H1 (cell line): ENCODE data around the gene HEBP2. TPM values are rescaled to one million over a fixed set of nuclear protein-coding genes. Genes with fewer than 3 reads are reported as not detected.
A peak's percentile ranks its signal among the peaks of the same experiment; 100 is the strongest.

Experiments
- CTCF ChIA-PET: fragments of 300-600 bp; sonication (Branson Sonifier 250); formaldehyde crosslinking; loops from one replicate; lab custom pipeline; 2021; ENCODE audit not compliant: partially characterized antibody; lab: Charles Lee
- POLR2A ChIA-PET: fragments of 300-600 bp; sonication (Branson Sonifier 250); formaldehyde crosslinking; loops from one replicate; lab custom pipeline; 2021; ENCODE audit warnings: inconsistent platforms; ENCODE audit not compliant: partially characterized antibody; lab: Charles Lee
- DNase-seq, 2 experiments: peaks; one replicate each; pipeline versions ENCODE4 v3.0.0 to v3.0.0-alpha.2; 2010 to 2022; ENCODE audit warnings: low spot score in 2 of 2, low read depth in 1 of 2, mixed read lengths in 1 of 2
- FAIRE-seq: peaks from 2 replicates; lab custom pipeline; 2011; peaks lifted over from hg19 to GRCh38; lab: Jason Lieb, UNC
- H2AFZ ChIP-seq: 2 replicates; pipeline ENCODE4 v1.8.1; 2012; ENCODE audit warnings: low read length, inconsistent platforms
- H2AK5ac ChIP-seq: 2 replicates; pipeline ENCODE4 v1.6.1; 2013; ENCODE audit warnings: low read depth, low read length
- H2BK120ac ChIP-seq: replicated peaks from 2 replicates; pipeline ENCODE3; 2013; ENCODE audit warnings: low read depth, low read length, inconsistent platforms
- H2BK12ac ChIP-seq: 2 replicates; pipeline ENCODE4 v1.6.1; 2013; ENCODE audit warnings: low read depth, low read length
- H2BK15ac ChIP-seq: 2 replicates; pipeline ENCODE4 v1.6.1; 2013; ENCODE audit warnings: low read length
- H2BK20ac ChIP-seq: 2 replicates; pipeline ENCODE4 v1.6.1; 2013; ENCODE audit warnings: low read length
- H2BK5ac ChIP-seq: 2 replicates; pipeline ENCODE4 v1.6.1; 2013; ENCODE audit warnings: low read depth, low read length
- H3K14ac ChIP-seq: 2 replicates; pipeline ENCODE4 v1.6.1; 2013; ENCODE audit warnings: inconsistent platforms; ENCODE audit not compliant: insufficient read length
- H3K18ac ChIP-seq: 2 replicates; pipeline ENCODE4 v1.6.1; 2013; ENCODE audit warnings: low read length; ENCODE audit errors: extremely low read depth
- H3K23ac ChIP-seq: 2 replicates; pipeline ENCODE4 v1.6.1; 2013; ENCODE audit warnings: inconsistent platforms; ENCODE audit not compliant: insufficient read length
- H3K23me2 ChIP-seq: 2 replicates; pipeline ENCODE4 v1.6.1; 2013; ENCODE audit warnings: low read depth, low read length
- H3K27ac ChIP-seq: 2 replicates; pipeline ENCODE4 v1.6.1; 2011; ENCODE audit warnings: low read depth, low read length, inconsistent platforms
- H3K27me3 ChIP-seq, 4 experiments: replicated peaks in 1 of 4; 1 replicate in 1 of 4; 2 replicates in 3 of 4; pipeline versions ENCODE4 v1.6.1 to v1.8.1; 2011 to 2013; ENCODE audit warnings: low read length in 3 of 4, mild to moderate bottlenecking in 3 of 4, inconsistent platforms in 2 of 4, mixed read lengths in 2 of 4, moderate library complexity in 1 of 4; ENCODE audit not compliant: control insufficient read depth in 3 of 4, insufficient read depth in 3 of 4; ENCODE audit errors: extremely low read depth in 1 of 4
- H3K36me3 ChIP-seq, 4 experiments: 2 replicates each; pipeline versions ENCODE4 v1.6.1 to v1.8.1; 2011 to 2013; ENCODE audit warnings: mild to moderate bottlenecking in 4 of 4, low read length in 3 of 4, moderate library complexity in 2 of 4, control low read depth in 1 of 4, inconsistent platforms in 1 of 4; ENCODE audit not compliant: insufficient read depth in 4 of 4, control insufficient read depth in 2 of 4
- H3K4ac ChIP-seq: replicated peaks from 2 replicates; pipeline ENCODE3; 2013; ENCODE audit warnings: low read length, low read depth, mixed read lengths, inconsistent platforms; ENCODE audit not compliant: insufficient read length
- H3K4me1 ChIP-seq, 4 experiments: replicated peaks in 1 of 4; 1 replicate in 1 of 4; 2 replicates in 3 of 4; pipeline versions ENCODE4 v1.6.1 to v1.8.1; 2011 to 2013; ENCODE audit warnings: low read length in 3 of 4, inconsistent platforms in 2 of 4, mixed read lengths in 1 of 4; ENCODE audit not compliant: insufficient read depth in 4 of 4, control insufficient read depth in 3 of 4
- H3K4me2 ChIP-seq, 2 experiments: 2 replicates each; pipeline versions ENCODE4 v1.6.1 to v1.8.1; 2011 to 2013; ENCODE audit warnings: low read depth in 2 of 2, low read length in 2 of 2, control low read depth in 1 of 2, inconsistent platforms in 1 of 2, mild to moderate bottlenecking in 1 of 2; ENCODE audit not compliant: insufficient read depth in 1 of 2
- H3K4me3 ChIP-seq, 4 experiments: fragments of 200-600, 300-600 bp in 1 of 4; sonication (generic), shearing (Covaris generic), sonication (Bioruptor Twin) in 1 of 4; 2 replicates each; pipeline versions ENCODE4 v1.5.1 to v1.8.1; 2011 to 2016; ENCODE audit warnings: low read length in 4 of 4, low read depth in 3 of 4, control low read depth in 2 of 4, inconsistent platforms in 2 of 4, mild to moderate bottlenecking in 2 of 4, mixed read lengths in 1 of 4, moderate library complexity in 1 of 4; ENCODE audit not compliant: insufficient read depth in 2 of 4; ENCODE audit errors: extremely low read depth in 1 of 4
- H3K56ac ChIP-seq: replicated peaks from 2 replicates; pipeline ENCODE3; 2013; ENCODE audit warnings: low read depth, mild to moderate bottlenecking, mixed read lengths, low read length, inconsistent platforms; ENCODE audit not compliant: insufficient read length
- H3K79me1 ChIP-seq: 2 replicates; pipeline ENCODE4 v1.6.1; 2013; ENCODE audit warnings: low read depth, low read length, control low read depth
- H3K79me2 ChIP-seq, 2 experiments: 2 replicates each; pipeline versions ENCODE4 v1.6.1 to v1.8.1; 2012 to 2013; ENCODE audit warnings: low read length in 2 of 2, mild to moderate bottlenecking in 2 of 2, inconsistent platforms in 1 of 2; ENCODE audit not compliant: insufficient read depth in 2 of 2, control insufficient read depth in 1 of 2
- H3K9ac ChIP-seq, 4 experiments: replicated peaks in 1 of 4; 1 replicate in 1 of 4; 2 replicates in 3 of 4; pipeline versions ENCODE4 v1.6.1 to v1.8.1; 2011 to 2013; ENCODE audit warnings: low read depth in 3 of 4, low read length in 3 of 4, control low read depth in 2 of 4, mild to moderate bottlenecking in 2 of 4, moderate library complexity in 2 of 4, inconsistent platforms in 1 of 4; ENCODE audit errors: extremely low read depth in 1 of 4
- H3K9me3 ChIP-seq, 2 experiments: 2 replicates each; pipeline versions ENCODE4 v1.6.1 to v1.8.1; 2012 to 2013; ENCODE audit warnings: mild to moderate bottlenecking in 2 of 2, moderate library complexity in 2 of 2, control low read depth in 1 of 2, inconsistent platforms in 1 of 2, low read depth in 1 of 2, low read length in 1 of 2, mixed read lengths in 1 of 2; ENCODE audit not compliant: insufficient read depth in 2 of 2
- H4K20me1 ChIP-seq, 2 experiments: replicated peaks in 1 of 2; 2 replicates each; pipeline versions ENCODE3 to v1.8.1; 2011 to 2013; ENCODE audit warnings: inconsistent platforms in 2 of 2, low read length in 2 of 2, mild to moderate bottlenecking in 1 of 2; ENCODE audit not compliant: insufficient read depth in 2 of 2, control insufficient read depth in 1 of 2
- H4K5ac ChIP-seq: 2 replicates; pipeline ENCODE4 v1.6.1; 2013; ENCODE audit warnings: low read length, low read depth, mixed read lengths, inconsistent platforms; ENCODE audit not compliant: insufficient read length
- H4K8ac ChIP-seq: 2 replicates; pipeline ENCODE4 v1.8.0; 2013; ENCODE audit warnings: mild to moderate bottlenecking, moderate library complexity, low read length, inconsistent platforms; ENCODE audit not compliant: insufficient read depth; ENCODE audit errors: extremely low read depth
- H4K91ac ChIP-seq: replicated peaks from 2 replicates; pipeline ENCODE3; 2013; ENCODE audit warnings: low read length, mixed read lengths, inconsistent platforms; ENCODE audit not compliant: insufficient read length
- ATF2 ChIP-seq: IDR thresholded peaks from 2 replicates; pipeline ENCODE4 v1.6.1; 2012; ENCODE audit warnings: low read length, inconsistent platforms
- EGR1 ChIP-seq: IDR thresholded peaks from 2 replicates; pipeline ENCODE4 v1.6.1; 2011; ENCODE audit warnings: low read depth, low read length, borderline replicate concordance
- EZH2 ChIP-seq: fragments of 200-600 bp; sonication (generic); IDR thresholded peaks from 2 replicates; pipeline ENCODE4 v1.7.1; 2012; ENCODE audit warnings: low read depth, mild to moderate bottlenecking, moderate library complexity, low read length, inconsistent platforms; ENCODE audit not compliant: severe bottlenecking
- KDM4A ChIP-seq: IDR thresholded peaks from one replicate; pipeline ENCODE4 v1.7.1; 2012; ENCODE audit warnings: low read depth, mild to moderate bottlenecking, moderate library complexity, low read length, inconsistent platforms; ENCODE audit not compliant: severe bottlenecking
- PHF8 ChIP-seq: fragments of 200-600 bp; sonication (generic); conservative IDR thresholded peaks from 2 replicates; pipeline ENCODE4 v1.7.1; 2012; ENCODE audit warnings: low read depth, mild to moderate bottlenecking, inconsistent platforms, low read length, moderate library complexity
- TCF12 ChIP-seq: IDR thresholded peaks from 2 replicates; pipeline ENCODE4 v1.6.1; 2011; ENCODE audit warnings: low read depth, mild to moderate bottlenecking, low read length
- WGBS, 2 experiments: shearing (Covaris generic) in 1 of 2; methylation state at CpG; one replicate each; pipeline versions ENCODE4 v1.1.6 to v1.1.7; 2013 to 2015; ENCODE audit warnings: low lambda C conversion rate in 2 of 2, mixed read lengths in 2 of 2, inconsistent platforms in 1 of 2, low coverage in 1 of 2, missing lambda C conversion rate in 1 of 2; ENCODE audit not compliant: insufficient replicate concordance in 2 of 2, insufficient coverage in 1 of 2, insufficient read length in 1 of 2; ENCODE audit errors: extremely low coverage in 1 of 2, missing lambda C conversion rate in 1 of 2; 5-methylcytosine and 5-hydroxymethylcytosine counted together
- polyA plus RNA-seq, 7 experiments: library from polyadenylated mRNA; depleted of rRNA in 3 of 7; stranded (reverse) in 5 of 7; unstranded in 2 of 7; fragments of >200 nt in 5 of 7; fragments of 200-250 nt in 2 of 7; gene quantifications; 1 replicate in 5 of 7; 2 replicates in 1 of 7; 4 replicates in 1 of 7; pipeline versions ENCODE4 v1.2.1 to v1.2.3, GENCODE V29; 2011 to 2013; ENCODE audit warnings: missing spikeins in 2 of 7, mixed read lengths in 2 of 7
- total RNA-seq: library from RNA; stranded (reverse); fragmentation: NEBNext Ultra II Directional; extraction: Animal tissue kit (Norgen Biotek cat#: 25700); gene quantifications from 2 replicates; pipeline ENCODE4 v1.2.1, GENCODE V29; 2021
- TF ChIP-seq, protein P1 (sequence below), 3 experiments: IDR thresholded peaks; 1 replicate in 2 of 3; 2 replicates in 1 of 3; pipeline versions ENCODE4 v1.5.1 to v1.6.1; 2011; ENCODE audit warnings: low read length in 3 of 3, mild to moderate bottlenecking in 3 of 3, inconsistent platforms in 2 of 3, low read depth in 1 of 3, moderate library complexity in 1 of 3; ENCODE audit not compliant: insufficient read depth in 1 of 3; ENCODE audit errors: control extremely low read depth in 1 of 3

HEBP2 gene
- total and polyA plus RNA-seq, 2 of the 8 experiments (the other 6 are each of a cell fraction or from before 2014, with no cell fraction given), result 6.5 to 37.9 TPM

DNA sequence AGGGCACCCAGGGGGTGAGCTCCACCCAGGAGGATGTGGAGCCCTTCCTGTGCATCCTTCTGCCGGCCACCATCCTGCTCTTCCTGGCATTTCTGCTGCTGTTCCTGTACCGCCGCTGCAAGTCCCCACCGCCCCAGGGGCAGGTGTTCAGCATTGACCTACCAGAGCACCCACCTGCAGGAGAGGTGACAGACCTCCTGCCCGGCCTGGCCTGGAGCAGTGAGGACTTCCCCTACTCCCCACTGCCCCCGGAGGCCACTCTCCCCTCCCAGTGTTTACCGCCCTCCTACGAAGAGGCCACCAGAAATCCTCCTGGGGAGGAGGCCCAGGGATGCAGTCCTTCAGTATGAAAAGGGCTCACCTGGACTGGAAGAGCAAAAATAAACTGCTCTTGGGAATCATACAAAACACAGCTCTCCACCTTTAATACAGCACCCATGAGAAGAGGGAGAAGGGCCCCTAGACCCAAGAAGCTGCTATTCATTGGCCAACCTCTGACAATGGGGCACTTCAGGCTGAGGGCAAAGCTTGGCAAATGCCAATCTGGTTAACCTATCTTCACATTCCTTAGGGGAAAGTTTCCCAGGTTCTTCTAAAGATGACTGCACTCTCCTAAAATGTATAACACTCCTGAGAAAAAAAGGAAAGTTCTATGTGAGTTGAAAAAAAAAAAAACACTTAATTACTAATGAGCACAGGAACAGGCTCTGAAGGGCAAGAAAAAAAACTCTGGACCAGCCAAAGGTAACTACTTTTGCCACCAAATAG, 21.3 kb upstream of the HEBP2 start:
- Histone ChIP-seq H2BK5ac (no peak overlapping the region), H4K8ac (no peak overlapping the region), H3K4me3 (no peak overlapping the region), H3K36me3 (no peaks in the 10 kb centered on the region), H3K4ac (no peak overlapping the region), H3K23ac (no peak overlapping the region), H3K4me1 (peaks cover 0 to 11% (median 0%) of the 10 kb centered on the region in 4 experiments; a peak in 2 of 7 replicates), H3K14ac (no peak overlapping the region), H2BK12ac (0 out of 2 replicates have a peak overlapping the region, but pooled peaks have one; percentile 27), H3K79me1 (no peaks in the 10 kb centered on the region), H3K27me3 (no peaks in the 10 kb centered on the region), H4K5ac (no peak overlapping the region), H2BK120ac (no peak overlapping the region), H3K23me2 (no peaks in the 10 kb centered on the region), H3K4me2 (no peak overlapping the region), H3K27ac (no peak overlapping the region), H3K9me3 (no peaks in the 10 kb centered on the region), H4K20me1 (no peaks in the 10 kb centered on the region), H3K9ac (no peak overlapping the region), H2BK20ac (no peak overlapping the region), H2AK5ac (no peak overlapping the region), H3K18ac (no peak overlapping the region), H2AFZ (no peak overlapping the region), H3K56ac (no peak overlapping the region), H2BK15ac (no peak overlapping the region), H3K79me2 (no peaks in the 10 kb centered on the region), H4K91ac (no peak overlapping the region)
- ChIA-PET CTCF (interaction anchor here (0.7 to 2.5 kb wide), 7 partner anchors 13 to 266 kb away, joined by 3 to 8 read pairs (median 3); partner anchors contain the start of gene HEBP2), POLR2A (interaction anchor here (1.6 kb wide), 1 partner anchor 22 kb away, joined by 3 read pairs; the partner anchor contains the start of gene HEBP2)
- DNase-seq, result peak in 1 of 2 experiments; percentile 60
- no peak for FAIRE-seq
- 88% methylated on average over 8 of the region's 8 CpGs; no CpG with 5 or more reads in 1 of the 2 experiments for WGBS, 2 experiments
- no peak for TF ChIP-seq TCF12
- TF ChIP-seq ATF2, result no peak
- TF ChIP-seq PHF8, result no peak
- no peak for TF ChIP-seq EZH2
- TF ChIP-seq EGR1, result no peak
- TF ChIP-seq, protein P1, sequence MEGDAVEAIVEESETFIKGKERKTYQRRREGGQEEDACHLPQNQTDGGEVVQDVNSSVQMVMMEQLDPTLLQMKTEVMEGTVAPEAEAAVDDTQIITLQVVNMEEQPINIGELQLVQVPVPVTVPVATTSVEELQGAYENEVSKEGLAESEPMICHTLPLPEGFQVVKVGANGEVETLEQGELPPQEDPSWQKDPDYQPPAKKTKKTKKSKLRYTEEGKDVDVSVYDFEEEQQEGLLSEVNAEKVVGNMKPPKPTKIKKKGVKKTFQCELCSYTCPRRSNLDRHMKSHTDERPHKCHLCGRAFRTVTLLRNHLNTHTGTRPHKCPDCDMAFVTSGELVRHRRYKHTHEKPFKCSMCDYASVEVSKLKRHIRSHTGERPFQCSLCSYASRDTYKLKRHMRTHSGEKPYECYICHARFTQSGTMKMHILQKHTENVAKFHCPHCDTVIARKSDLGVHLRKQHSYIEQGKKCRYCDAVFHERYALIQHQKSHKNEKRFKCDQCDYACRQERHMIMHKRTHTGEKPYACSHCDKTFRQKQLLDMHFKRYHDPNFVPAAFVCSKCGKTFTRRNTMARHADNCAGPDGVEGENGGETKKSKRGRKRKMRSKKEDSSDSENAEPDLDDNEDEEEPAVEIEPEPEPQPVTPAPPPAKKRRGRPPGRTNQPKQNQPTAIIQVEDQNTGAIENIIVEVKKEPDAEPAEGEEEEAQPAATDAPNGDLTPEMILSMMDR (IDR thresholded peaks at IDR 0.05; ENCODE audit: control extremely low read depth in 1 of 3, insufficient read depth in 1 of 3, low read depth in 1 of 3, low read length in 3 of 3), result peak; percentile 33 to 59 (median 57)
- TF ChIP-seq KDM4A, result no peak
